ENCODE results near the gene MBOAT7.
A peak's percentile ranks its signal among the peaks of the same experiment; 100 is the strongest.
"Not testable (repeated sequence)": the region's sequence is repeated elsewhere in the genome, so short reads cannot be mapped to it uniquely, and the experiment has no call there.

The MBOAT7 gene

DNA sequence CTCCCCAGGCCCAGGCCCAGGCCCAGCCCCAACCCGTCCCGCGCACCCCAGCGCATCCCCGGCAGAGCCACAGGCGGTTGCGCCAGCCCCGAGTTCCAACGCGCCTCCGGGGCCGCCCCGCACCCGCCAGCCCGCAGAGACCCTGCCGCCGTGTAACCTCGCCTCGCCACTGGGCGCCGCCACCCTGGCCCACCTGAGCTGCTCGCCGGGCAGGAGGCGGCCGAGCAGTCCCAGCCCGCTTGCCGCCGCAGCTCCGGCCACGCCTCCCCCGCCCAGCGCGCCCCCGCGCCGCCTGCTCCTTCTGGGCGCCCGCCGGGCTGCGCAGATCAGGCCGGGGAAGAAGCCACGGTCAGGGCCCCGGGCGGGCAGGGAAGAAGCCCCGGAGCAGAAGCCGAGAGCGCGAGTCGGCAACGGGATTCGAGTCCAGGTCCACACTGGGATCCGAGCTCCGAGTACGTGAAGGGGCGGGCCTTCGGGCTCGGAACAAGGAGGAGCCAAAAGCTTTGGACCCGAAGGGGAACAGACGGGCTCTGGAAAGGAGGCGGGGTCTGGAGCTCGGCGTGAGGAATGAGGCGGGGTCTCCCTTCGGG lies at the start of gene MBOAT7:
MBOAT7 (minus strand) TSS at position 436 of the 590 bp plus-strand sequence. CDS start 1,072 bp downstream, outside the sequence.
- Histone ChIP-seq H3K4me3 (ENCODE audit: low read length) (peak within 1 kb of the TSS; percentile 91), H3K27me3 (replicated peaks; ENCODE audit: control insufficient read depth, insufficient read depth, low read length) (no peaks in the 10 kb centered on the region), H3K9ac (ENCODE audit: low read length) (peak within 1 kb of the TSS; percentile 96), H3K4me1 (ENCODE audit: control insufficient read depth, insufficient read depth, low read length) (peaks cover 18% of the 10 kb centered on the region), H3K9me3 (ENCODE audit: control insufficient read depth, low read length) (no peaks in the 10 kb centered on the region), H3K36me3 (ENCODE audit: control insufficient read depth, insufficient read depth, low read length, severe bottlenecking) (peaks cover 10% of the 10 kb centered on the region)
- DNase-seq (ENCODE audit: low read depth) = no peak

- Histone ChIP-seq H3K9me3 (ENCODE audit: control insufficient read depth, low read length) (peaks cover 12% of the 10 kb centered on the region), H3K9ac (ENCODE audit: low read length) (no peak overlapping the region), H3K27me3 (replicated peaks; ENCODE audit: control insufficient read depth, insufficient read depth, low read length) (peaks cover 36% of the 10 kb centered on the region), H3K4me3 (ENCODE audit: low read length) (no peak overlapping the region), H3K4me1 (ENCODE audit: control insufficient read depth, insufficient read depth, low read length) (no peaks in the 10 kb centered on the region), H3K36me3 (ENCODE audit: control insufficient read depth, insufficient read depth, low read length, severe bottlenecking) (no peaks in the 10 kb centered on the region)
- no peak for DNase-seq (ENCODE audit: low read depth)
Observed at GRCh38 chr19:54233941-54234340, 44.6 kb upstream of the MBOAT7 start.

DNA sequence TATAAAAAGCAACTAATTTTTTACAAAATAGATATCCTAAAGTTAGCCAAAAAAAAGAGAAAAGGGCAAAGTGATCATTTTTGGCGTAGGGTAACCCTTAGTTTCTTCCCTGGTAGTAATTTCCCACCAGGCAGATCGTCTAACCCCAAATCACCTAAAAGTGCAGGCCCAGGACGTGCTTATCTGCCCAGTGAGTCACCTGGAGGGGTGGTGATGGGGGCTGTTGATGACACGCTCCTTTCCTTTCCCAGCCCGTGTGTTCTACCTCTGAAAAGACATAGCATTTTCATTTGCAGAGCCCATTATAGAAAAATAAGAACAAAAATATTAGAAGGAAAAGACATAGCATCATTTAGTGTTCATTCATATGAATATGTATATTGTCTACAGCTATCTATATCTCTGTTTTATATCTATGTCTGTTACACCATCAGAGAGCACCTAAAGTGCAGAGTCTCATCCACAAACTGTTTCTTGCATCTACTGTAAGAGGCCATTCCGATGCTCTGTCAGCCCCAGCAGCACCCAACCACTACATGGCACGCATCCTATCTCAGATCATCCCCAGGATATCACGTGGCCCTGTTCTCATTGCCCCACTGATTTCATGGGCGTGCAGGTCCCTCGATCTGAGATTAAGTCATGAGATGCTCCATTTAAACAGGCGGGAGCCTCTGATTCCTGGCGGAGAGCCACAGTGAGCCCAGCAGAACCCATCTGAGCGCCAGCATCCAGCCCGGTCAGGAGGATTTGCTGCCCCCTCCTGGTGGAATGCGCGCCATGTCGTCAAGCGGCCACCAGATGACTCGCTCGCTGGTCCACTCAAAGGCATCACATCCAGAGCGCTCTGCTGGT lies 41.9 kb upstream of the MBOAT7 start:
- Histone ChIP-seq H3K9me3 (ENCODE audit: control insufficient read depth, low read length) (peaks cover 17% of the 10 kb centered on the region), H3K9ac (ENCODE audit: low read length) (no peak overlapping the region), H3K4me3 (ENCODE audit: low read length) (no peak overlapping the region), H3K4me1 (ENCODE audit: control insufficient read depth, insufficient read depth, low read length) (no peaks in the 10 kb centered on the region), H3K36me3 (ENCODE audit: control insufficient read depth, insufficient read depth, low read length, severe bottlenecking) (no peaks in the 10 kb centered on the region), H3K27me3 (replicated peaks; ENCODE audit: control insufficient read depth, insufficient read depth, low read length) (peaks cover 28% of the 10 kb centered on the region)
- peak; percentile 93 for DNase-seq (ENCODE audit: low read depth)

- H3K9me3 ChIP-seq (ENCODE audit: control insufficient read depth, low read length) = peaks cover 13% of the 10 kb centered on the region
- peaks cover 18% of the 10 kb centered on the region for H3K27me3 ChIP-seq (replicated peaks; ENCODE audit: control insufficient read depth, insufficient read depth, low read length)
- H3K36me3 ChIP-seq (ENCODE audit: control insufficient read depth, insufficient read depth, low read length, severe bottlenecking) = no peaks in the 10 kb centered on the region
- H3K4me3 ChIP-seq (ENCODE audit: low read length) = no peak overlapping the region
- DNase-seq (ENCODE audit: low read depth) = no peak
- no peak overlapping the region for H3K9ac ChIP-seq (ENCODE audit: low read length)
- no peaks in the 10 kb centered on the region for H3K4me1 ChIP-seq (ENCODE audit: control insufficient read depth, insufficient read depth, low read length)
Observed at GRCh38 chr19:54230031-54230430, 40.7 kb upstream of the MBOAT7 start.

GRCh38 chr19:54229146-54229545 lies 39.8 kb upstream of the MBOAT7 start:
- H3K4me1 ChIP-seq (ENCODE audit: control insufficient read depth, insufficient read depth, low read length) = no peaks in the 10 kb centered on the region
- peaks cover 9% of the 10 kb centered on the region for H3K27me3 ChIP-seq (replicated peaks; ENCODE audit: control insufficient read depth, insufficient read depth, low read length)
- H3K36me3 ChIP-seq (ENCODE audit: control insufficient read depth, insufficient read depth, low read length, severe bottlenecking) = no peaks in the 10 kb centered on the region
- H3K9ac ChIP-seq (ENCODE audit: low read length) = no peak overlapping the region
- H3K9me3 ChIP-seq (ENCODE audit: control insufficient read depth, low read length) = peaks cover 5% of the 10 kb centered on the region
- DNase-seq (ENCODE audit: low read depth) = no peak
- no peak overlapping the region for H3K4me3 ChIP-seq (ENCODE audit: low read length)

DNA sequence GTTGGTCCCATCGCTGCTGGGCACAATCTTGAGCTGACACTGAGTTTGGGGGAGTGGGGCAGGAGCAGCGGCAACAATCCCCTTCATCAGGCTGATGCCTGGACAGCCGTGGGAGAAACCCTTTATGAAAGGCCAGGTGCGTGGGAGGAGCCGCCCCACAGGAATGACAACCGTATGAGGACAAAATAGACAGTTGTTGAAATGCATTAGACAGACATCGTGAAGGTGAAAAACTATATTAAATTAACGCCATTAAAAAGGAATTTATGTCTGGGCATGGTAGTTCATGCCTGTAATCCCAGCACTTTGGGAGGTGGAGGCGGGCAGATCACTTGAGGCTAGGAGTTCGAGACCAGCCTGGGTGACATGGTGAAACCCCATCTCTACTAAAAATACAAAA lies 35.2 kb upstream of the MBOAT7 start:
- not testable (repeated sequence) for H3K4me3 ChIP-seq (ENCODE audit: low read length); H3K9me3 ChIP-seq (ENCODE audit: control insufficient read depth, low read length); H3K9ac ChIP-seq (ENCODE audit: low read length); H3K4me1 ChIP-seq (ENCODE audit: control insufficient read depth, insufficient read depth, low read length); DNase-seq (ENCODE audit: low read depth); H3K36me3 ChIP-seq (ENCODE audit: control insufficient read depth, insufficient read depth, low read length, severe bottlenecking)
- peaks cover 16% of the 10 kb centered on the region for H3K27me3 ChIP-seq (replicated peaks; ENCODE audit: control insufficient read depth, insufficient read depth, low read length)

DNA sequence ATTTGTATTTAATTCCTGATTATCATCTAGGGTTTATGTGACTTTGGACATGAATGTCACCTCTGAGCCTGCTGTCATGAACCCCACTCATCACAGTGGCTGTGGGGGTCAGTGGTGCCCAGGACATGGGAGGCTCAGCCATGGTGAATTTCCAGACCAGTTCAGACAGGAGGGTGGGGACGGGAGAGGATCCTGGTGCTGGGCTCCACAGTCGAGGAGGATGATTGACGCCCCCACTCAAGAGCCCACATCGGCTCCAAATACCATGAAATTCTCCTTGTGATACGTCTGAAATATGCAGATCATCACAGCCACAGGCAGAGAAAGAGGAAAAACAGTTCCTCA lies 34.5 kb upstream of the MBOAT7 start:
- H3K36me3 ChIP-seq (ENCODE audit: control insufficient read depth, insufficient read depth, low read length, severe bottlenecking); H3K9me3 ChIP-seq (ENCODE audit: control insufficient read depth, low read length); DNase-seq (ENCODE audit: low read depth); H3K9ac ChIP-seq (ENCODE audit: low read length); H3K4me1 ChIP-seq (ENCODE audit: control insufficient read depth, insufficient read depth, low read length); H3K4me3 ChIP-seq (ENCODE audit: low read length): not testable (repeated sequence)
- H3K27me3 ChIP-seq (replicated peaks; ENCODE audit: control insufficient read depth, insufficient read depth, low read length) = peaks cover 16% of the 10 kb centered on the region

GRCh38 chr19:54223277-54223936 lies 34.0 kb upstream of the MBOAT7 start:
- H3K36me3 ChIP-seq (ENCODE audit: control insufficient read depth, insufficient read depth, low read length, severe bottlenecking); DNase-seq (ENCODE audit: low read depth); H3K9me3 ChIP-seq (ENCODE audit: control insufficient read depth, low read length); H3K4me3 ChIP-seq (ENCODE audit: low read length); H3K9ac ChIP-seq (ENCODE audit: low read length); H3K4me1 ChIP-seq (ENCODE audit: control insufficient read depth, insufficient read depth, low read length): not testable (repeated sequence)
- peaks cover 16% of the 10 kb centered on the region for H3K27me3 ChIP-seq (replicated peaks; ENCODE audit: control insufficient read depth, insufficient read depth, low read length)

- DNase-seq (ENCODE audit: low read depth); H3K36me3 ChIP-seq (ENCODE audit: control insufficient read depth, insufficient read depth, low read length, severe bottlenecking); H3K4me3 ChIP-seq (ENCODE audit: low read length); H3K4me1 ChIP-seq (ENCODE audit: control insufficient read depth, insufficient read depth, low read length); H3K9ac ChIP-seq (ENCODE audit: low read length); H3K9me3 ChIP-seq (ENCODE audit: control insufficient read depth, low read length): not testable (repeated sequence)
- H3K27me3 ChIP-seq (replicated peaks; ENCODE audit: control insufficient read depth, insufficient read depth, low read length) = peaks cover 16% of the 10 kb centered on the region
Observed at GRCh38 chr19:54222474-54223276, 33.3 kb upstream of the MBOAT7 start, which contains the start of gene LILRB3. Gene LILRB3, minus strand, starts transcription at chr19:54223007. Its CDS starts 31 bp downstream, at chr19:54222976.

DNA sequence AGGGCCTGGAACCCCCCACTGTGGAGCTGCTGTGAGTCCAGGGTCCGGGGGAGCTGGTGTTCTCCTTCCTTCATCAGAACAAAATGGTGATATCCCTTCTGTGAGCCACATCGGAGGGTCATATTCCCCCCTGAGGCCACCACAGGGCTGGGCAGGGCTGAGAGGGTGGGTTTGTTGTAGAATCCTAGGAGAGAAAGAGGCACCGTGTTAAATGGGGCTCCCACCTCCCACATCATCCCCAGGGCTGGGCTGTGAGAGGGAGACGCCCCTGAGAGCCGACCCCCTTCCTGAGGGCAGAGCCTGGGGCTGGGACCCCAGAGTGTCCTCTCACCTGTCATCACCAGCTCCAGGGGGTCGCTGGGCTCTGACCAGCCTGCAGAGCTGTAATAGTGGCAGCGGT lies 32.6 kb upstream of the MBOAT7 start:
- not testable (repeated sequence) for H3K9me3 ChIP-seq (ENCODE audit: control insufficient read depth, low read length); H3K4me3 ChIP-seq (ENCODE audit: low read length); DNase-seq (ENCODE audit: low read depth); H3K9ac ChIP-seq (ENCODE audit: low read length); H3K4me1 ChIP-seq (ENCODE audit: control insufficient read depth, insufficient read depth, low read length); H3K36me3 ChIP-seq (ENCODE audit: control insufficient read depth, insufficient read depth, low read length, severe bottlenecking)
- H3K27me3 ChIP-seq (replicated peaks; ENCODE audit: control insufficient read depth, insufficient read depth, low read length) = peaks cover 16% of the 10 kb centered on the region

DNA sequence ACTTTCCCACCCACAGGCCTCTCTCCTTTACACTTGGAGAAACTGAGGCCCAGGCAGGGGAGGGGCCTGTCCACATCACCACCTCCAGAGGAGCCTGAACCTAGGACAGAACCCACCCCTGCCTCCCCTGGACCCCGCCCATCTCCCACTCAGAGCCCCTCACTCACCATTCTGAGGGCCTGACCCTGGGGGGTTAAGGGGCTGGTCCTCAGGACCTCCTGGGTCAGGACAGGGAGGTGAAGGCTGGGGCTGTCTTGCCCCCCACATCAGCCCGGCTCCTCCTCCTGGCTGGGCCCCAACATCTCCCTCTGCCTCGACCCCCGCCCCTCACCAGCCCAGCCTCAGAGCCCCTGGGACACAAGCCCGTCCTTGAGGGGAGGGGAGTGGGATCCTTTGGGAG lies 30.3 kb upstream of the MBOAT7 start:
- not testable (repeated sequence) for H3K4me1 ChIP-seq (ENCODE audit: control insufficient read depth, insufficient read depth, low read length); H3K9me3 ChIP-seq (ENCODE audit: control insufficient read depth, low read length); DNase-seq (ENCODE audit: low read depth); H3K4me3 ChIP-seq (ENCODE audit: low read length); H3K9ac ChIP-seq (ENCODE audit: low read length)
- Histone ChIP-seq H3K36me3 (ENCODE audit: control insufficient read depth, insufficient read depth, low read length, severe bottlenecking) (peaks cover 13% of the 10 kb centered on the region), H3K27me3 (replicated peaks; ENCODE audit: control insufficient read depth, insufficient read depth, low read length) (peaks cover 16% of the 10 kb centered on the region)
